COLO668 (cell line): Measurements from ENCODE around the gene MINDY3.

Experiments used
- DNase-seq: peaks from one replicate; lab custom pipeline; 2025; ENCODE audit not compliant: unreplicated experiment; lab: John Stamatoyannopoulos, UW

The MINDY3 gene

GRCh38 chr10:15808204-15808797 is 52.0 kb downstream of the MINDY3 start:
- DNase-seq, result no peak

- DNase-seq, result no peak
Observed at GRCh38 chr10:15805395-15806058, 54.8 kb downstream of the MINDY3 start.

- DNase-seq, result no peak
Observed at GRCh38 chr10:15804109-15804508, 56.2 kb downstream of the MINDY3 start.

GRCh38 chr10:15802375-15802949 is 57.8 kb downstream of the MINDY3 start:
- DNase-seq, result no peak

- no peak for DNase-seq
Observed at GRCh38 chr10:15801641-15802040, 58.7 kb downstream of the MINDY3 start.

- DNase-seq, result no peak
Observed at GRCh38 chr10:15801147-15801546, 59.2 kb downstream of the MINDY3 start.

- DNase-seq, result no peak
Observed at GRCh38 chr10:15797346-15797745, 63.0 kb downstream of the MINDY3 start.

GRCh38 chr10:15796762-15797161 is 63.5 kb downstream of the MINDY3 start:
- DNase-seq, result no peak

- no peak for DNase-seq
Observed at GRCh38 chr10:15796098-15796759, 64.1 kb downstream of the MINDY3 start.

- DNase-seq, result no peak
Observed at GRCh38 chr10:15795036-15795792, 65.1 kb downstream of the MINDY3 start.

GRCh38 chr10:15794569-15794968 is 65.7 kb downstream of the MINDY3 start:
- DNase-seq, result no peak

GRCh38 chr10:15793664-15794063 is 66.6 kb downstream of the MINDY3 start:
- no peak for DNase-seq

GRCh38 chr10:15792777-15793176 is 67.5 kb downstream of the MINDY3 start:
- DNase-seq, result no peak

- no peak for DNase-seq
Observed at GRCh38 chr10:15791816-15792524, 68.3 kb downstream of the MINDY3 start.

GRCh38 chr10:15789793-15790525 is 70.3 kb downstream of the MINDY3 start:
- DNase-seq, result no peak

- DNase-seq, result no peak
Observed at GRCh38 chr10:15787426-15787825, 72.9 kb downstream of the MINDY3 start.

- no peak for DNase-seq
Observed at GRCh38 chr10:15784662-15785300, 75.5 kb downstream of the MINDY3 start.

GRCh38 chr10:15783941-15784636 is 76.2 kb downstream of the MINDY3 start:
- no peak for DNase-seq

GRCh38 chr10:15782851-15783250 is 77.5 kb downstream of the MINDY3 start:
- no peak for DNase-seq
